RWPE1 (cell line): Measurements from ENCODE around the gene TP53TG5.

Source experiments
- CTCF ChIA-PET: fragments of 350-600 bp; sonication (Branson Sonifier 250); formaldehyde crosslinking; extraction: SDS; loops from one replicate; lab custom pipeline; 2021; lab: Yijun Ruan, JAX
- POLR2A ChIA-PET: fragments of 400-600 bp; formaldehyde crosslinking; extraction: SDS; loops from one replicate; lab custom pipeline; 2020; ENCODE audit warnings: antibody characterized with exemption; ENCODE audit not compliant: low non-redundant PET; lab: Yijun Ruan, JAX
- DNase-seq: peaks from one replicate; pipeline ENCODE4 v3.0.0; 2012; ENCODE audit warnings: low spot score
- H3K27ac ChIP-seq: fragments of 450-650 bp; 2 replicates; pipeline ENCODE4 v1.5.1; 2017
- CTCF ChIP-seq: fragments of 450-650 bp; conservative IDR thresholded peaks from 2 replicates; pipeline ENCODE4 v1.5.1; 2017; ENCODE audit warnings: low read depth, mild to moderate bottlenecking

TP53TG5 gene

GRCh38 chr20:45410887-45411286 lies 32.8 kb upstream of the TP53TG5 start:
- ChIA-PET CTCF (interaction anchor here (0.6 to 1.3 kb wide), 3 partner anchors 26 to 1309 kb away, joined by 3 read pairs; no protein-coding TSS in a partner anchor), POLR2A (no interaction called here)
- no peak for DNase-seq

DNA sequence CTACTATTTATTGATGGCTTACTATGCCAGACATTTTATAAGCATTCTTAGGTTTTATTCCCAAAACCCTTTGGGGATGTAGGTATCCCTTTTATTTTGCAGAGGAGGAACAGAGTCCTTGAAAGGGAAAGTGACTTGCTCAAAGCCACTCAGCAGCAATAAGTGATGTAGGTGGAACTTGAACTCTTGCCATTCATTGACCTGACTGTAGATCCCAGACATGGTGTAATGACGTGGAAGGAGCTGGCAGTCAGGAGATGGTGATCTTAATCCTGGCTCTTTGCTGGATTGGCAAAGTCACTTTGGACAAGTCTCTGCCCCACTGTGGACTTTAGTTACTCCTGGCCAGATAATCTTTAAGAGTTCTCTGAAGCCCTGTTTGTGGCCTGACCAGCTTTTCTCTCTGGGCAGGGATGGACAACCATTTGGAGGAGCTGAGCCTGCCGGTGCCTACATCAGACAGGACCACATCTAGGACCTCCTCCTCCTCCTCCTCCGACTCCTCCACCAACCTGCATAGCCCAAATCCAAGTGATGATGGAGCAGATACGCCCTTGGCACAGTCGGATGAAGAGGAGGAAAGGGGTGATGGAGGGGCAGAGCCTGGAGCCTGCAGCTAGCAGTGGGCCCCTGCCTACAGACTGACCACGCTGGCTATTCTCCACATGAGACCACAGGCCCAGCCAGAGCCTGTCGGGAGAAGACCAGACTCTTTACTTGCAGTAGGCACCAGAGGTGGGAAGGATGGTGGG lies 31.6 kb upstream of the TP53TG5 start:
- no peak overlapping the region for H3K27ac ChIP-seq
- no peak for DNase-seq
- ChIA-PET POLR2A (no interaction called here), CTCF (interaction anchor here (0.5 to 0.6 kb wide), 3 partner anchors 18 to 33 kb away, joined by 3 to 6 read pairs (median 3); no protein-coding TSS in a partner anchor)
- TF ChIP-seq CTCF = no peak

More at GRCh38 chr20:45410887-45411286, 32.8 kb upstream of the TP53TG5 start:
- no peak overlapping the region for H3K27ac ChIP-seq
- TF ChIP-seq CTCF = no peak

GRCh38 chr20:45408646-45409213 lies 30.6 kb upstream of the TP53TG5 start:
- TF ChIP-seq CTCF = no peak
- CTCF ChIA-PET = interaction anchor here (2.2 to 2.4 kb wide), 2 partner anchors 35 to 362 kb away, joined by 8 to 13 read pairs; no protein-coding TSS in a partner anchor
- POLR2A ChIA-PET = no interaction called here
- peak overlapping the region; percentile 74 for H3K27ac ChIP-seq
- no peak for DNase-seq

GRCh38 chr20:45407783-45408645 lies 29.9 kb upstream of the TP53TG5 start, which contains the start of gene DBNDD2:
TSS of gene DBNDD2 (plus strand) at chr20:45408289. CDS start at chr20:45408468, 179 bp downstream.
- no peak for TF ChIP-seq CTCF
- peak within 1 kb of the TSS; percentile 74 for H3K27ac ChIP-seq
- ChIA-PET POLR2A (interaction anchor here (1.0 to 1.5 kb wide), 2 partner anchors 8 to 9 kb away, joined by 3 to 9 read pairs; partner anchors contain the start of gene PIGT), CTCF (interaction anchor here (0.7 to 2.4 kb wide), 6 partner anchors 29 to 364 kb away, joined by 3 to 14 read pairs (median 8); partner anchors contain the start of gene SYS1)
- no peak for DNase-seq

DNA sequence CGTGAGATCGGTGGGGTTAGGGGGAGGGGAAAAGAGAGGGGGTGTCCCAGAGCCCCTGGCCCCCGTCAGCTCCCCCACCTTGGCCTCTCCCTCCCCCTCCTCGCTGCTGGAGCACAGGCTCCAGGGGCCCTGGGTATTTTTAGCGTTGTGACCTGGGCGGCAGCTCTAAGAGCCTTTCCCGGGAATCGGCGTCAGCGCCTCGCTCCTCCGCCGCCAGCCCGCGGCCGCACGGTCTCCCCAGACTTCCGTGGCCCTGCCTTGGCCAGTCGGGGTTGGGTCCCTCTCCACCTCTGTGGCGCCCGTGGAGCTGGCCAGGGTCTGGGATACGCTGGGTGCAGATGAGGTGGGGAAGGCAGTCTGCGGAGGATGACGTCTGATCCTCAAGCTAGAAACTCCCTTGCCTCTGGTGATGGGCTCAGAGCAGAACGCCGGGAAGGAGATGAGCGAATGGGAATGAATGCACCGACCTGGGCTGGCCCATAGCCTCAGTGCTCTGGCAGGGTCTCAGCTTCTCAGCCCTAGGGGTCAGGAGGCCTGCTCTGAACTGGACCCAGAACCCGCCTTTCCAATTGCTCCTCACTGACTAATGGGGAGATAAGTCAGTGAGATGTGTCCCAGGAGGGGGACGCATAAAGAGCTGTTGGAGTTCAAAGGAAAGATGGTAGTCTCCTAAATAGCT lies 29.1 kb upstream of the TP53TG5 start:
- ChIA-PET CTCF (interaction anchor here (0.5 to 2.4 kb wide), 11 partner anchors 30 to 364 kb away, joined by 3 to 14 read pairs (median 5); partner anchors contain the start of gene SYS1), POLR2A (interaction anchor here (1.0 to 1.5 kb wide), 3 partner anchors 9 to 12 kb away, joined by 3 to 9 read pairs (median 3); partner anchors contain the start of gene PIGT)
- peak; percentile 58 for DNase-seq
- peak overlapping the region; percentile 74 for H3K27ac ChIP-seq
- no peak for TF ChIP-seq CTCF
